Suprapubic skin (tissue), 3 donors: Measurements from ENCODE around the gene NSMF.

ENCODE experiments used
- POLR2A ChIP-seq, 2 donors: fragments of 450-650 bp; IDR thresholded peaks; one replicate each; pipeline ENCODE4 v1.6.1; 2017; ENCODE audit warnings: antibody characterized with exemption in 2 of 2, mild to moderate bottlenecking in 2 of 2, moderate library complexity in 2 of 2
- TF ChIP-seq, protein P1 (sequence below), 2 donors: fragments of 200-600 bp in 1 of 2; fragments of 450-650 bp in 1 of 2; sonication (generic) in 1 of 2; IDR thresholded peaks; one replicate each; pipeline ENCODE4 v1.5.1; 2016 to 2019; ENCODE audit warnings: antibody characterized with exemption in 2 of 2, mild to moderate bottlenecking in 1 of 2, moderate library complexity in 1 of 2

DNA sequence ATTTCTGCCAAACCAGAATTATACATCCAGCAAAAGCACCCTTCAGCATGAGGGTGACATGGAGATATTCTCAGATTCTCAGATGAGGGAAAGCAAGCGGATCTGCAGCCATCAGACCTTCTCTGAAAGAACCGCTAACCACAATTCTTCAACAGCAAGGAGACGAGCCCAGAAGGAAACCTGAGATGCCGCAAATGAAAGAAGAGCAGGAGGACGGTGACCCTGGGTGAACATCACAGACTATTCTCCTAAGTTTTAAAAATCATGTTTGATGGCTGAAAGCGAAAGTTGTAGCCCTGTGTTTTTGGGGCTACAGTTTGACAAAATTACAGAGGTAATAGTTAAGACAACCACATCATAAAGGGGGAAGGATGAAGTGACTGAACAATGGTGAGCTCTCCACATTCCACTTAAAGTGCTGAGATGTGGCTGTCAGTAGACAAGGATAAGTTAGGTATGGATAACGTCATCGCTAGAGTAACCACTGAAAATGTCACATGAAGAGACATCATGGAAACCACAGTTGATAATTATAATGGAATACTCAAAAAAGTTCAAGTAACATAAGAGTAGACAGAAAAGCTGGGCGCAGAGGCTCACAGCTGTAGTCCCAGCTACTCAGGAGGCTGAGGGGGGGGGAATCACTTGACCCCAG is 31.5 kb upstream of the NSMF start:
- TF ChIP-seq, protein P1, sequence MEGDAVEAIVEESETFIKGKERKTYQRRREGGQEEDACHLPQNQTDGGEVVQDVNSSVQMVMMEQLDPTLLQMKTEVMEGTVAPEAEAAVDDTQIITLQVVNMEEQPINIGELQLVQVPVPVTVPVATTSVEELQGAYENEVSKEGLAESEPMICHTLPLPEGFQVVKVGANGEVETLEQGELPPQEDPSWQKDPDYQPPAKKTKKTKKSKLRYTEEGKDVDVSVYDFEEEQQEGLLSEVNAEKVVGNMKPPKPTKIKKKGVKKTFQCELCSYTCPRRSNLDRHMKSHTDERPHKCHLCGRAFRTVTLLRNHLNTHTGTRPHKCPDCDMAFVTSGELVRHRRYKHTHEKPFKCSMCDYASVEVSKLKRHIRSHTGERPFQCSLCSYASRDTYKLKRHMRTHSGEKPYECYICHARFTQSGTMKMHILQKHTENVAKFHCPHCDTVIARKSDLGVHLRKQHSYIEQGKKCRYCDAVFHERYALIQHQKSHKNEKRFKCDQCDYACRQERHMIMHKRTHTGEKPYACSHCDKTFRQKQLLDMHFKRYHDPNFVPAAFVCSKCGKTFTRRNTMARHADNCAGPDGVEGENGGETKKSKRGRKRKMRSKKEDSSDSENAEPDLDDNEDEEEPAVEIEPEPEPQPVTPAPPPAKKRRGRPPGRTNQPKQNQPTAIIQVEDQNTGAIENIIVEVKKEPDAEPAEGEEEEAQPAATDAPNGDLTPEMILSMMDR (IDR thresholded peaks at IDR 0.05) = no peak
- no peak for TF ChIP-seq POLR2A (IDR thresholded peaks at IDR 0.05)
